Measurements from ENCODE around the gene CARMIL1.

The CARMIL1 gene

GRCh38 chr6:25388776-25389175 lies 109.6 kb downstream of the CARMIL1 start:
- Histone ChIP-seq H3K9me3 (ENCODE audit: control insufficient read depth in 2 of 2, low read length in 2 of 2) (no peaks in the 10 kb centered on the region), H3K36me3 (ENCODE audit: control insufficient read depth in 2 of 2, insufficient read depth in 2 of 2, low read length in 2 of 2) (no peaks in the 10 kb centered on the region), H3K4me3 (ENCODE audit: low read length in 2 of 2) (no peak overlapping the region), H3K4me1 (ENCODE audit: control insufficient read depth, insufficient read depth, low read length) (no peaks in the 10 kb centered on the region), H3K27me3 (ENCODE audit: control insufficient read depth in 1 of 2, insufficient read depth in 2 of 2, low read length in 2 of 2) (no peaks in the 10 kb centered on the region), H3K27ac (ENCODE audit: low read length) (no peak overlapping the region), H3K9ac (ENCODE audit: low read length in 2 of 2) (no peak overlapping the region)

- no peak overlapping the region for H3K4me3 ChIP-seq (ENCODE audit: low read length in 2 of 2)
- no peaks in the 10 kb centered on the region for H3K9me3 ChIP-seq (ENCODE audit: control insufficient read depth in 2 of 2, low read length in 2 of 2)
- H3K27ac ChIP-seq (ENCODE audit: low read length) = no peak overlapping the region
- no peak overlapping the region for H3K9ac ChIP-seq (ENCODE audit: low read length in 2 of 2)
- no peaks in the 10 kb centered on the region for H3K4me1 ChIP-seq (ENCODE audit: control insufficient read depth, insufficient read depth, low read length)
- H3K36me3 ChIP-seq (ENCODE audit: control insufficient read depth in 2 of 2, insufficient read depth in 2 of 2, low read length in 2 of 2) = no peaks in the 10 kb centered on the region
- no peaks in the 10 kb centered on the region for H3K27me3 ChIP-seq (ENCODE audit: control insufficient read depth in 1 of 2, insufficient read depth in 2 of 2, low read length in 2 of 2)
Measured at GRCh38 chr6:25389471-25389870, 110.3 kb downstream of the CARMIL1 start.

GRCh38 chr6:25392372-25392771 lies 113.2 kb downstream of the CARMIL1 start:
- H3K9ac ChIP-seq (ENCODE audit: low read length in 2 of 2) = no peak overlapping the region
- no peaks in the 10 kb centered on the region for H3K4me1 ChIP-seq (ENCODE audit: control insufficient read depth, insufficient read depth, low read length)
- H3K9me3 ChIP-seq (ENCODE audit: control insufficient read depth in 2 of 2, low read length in 2 of 2) = no peaks in the 10 kb centered on the region
- no peak overlapping the region for H3K27ac ChIP-seq (ENCODE audit: low read length)
- no peaks in the 10 kb centered on the region for H3K27me3 ChIP-seq (ENCODE audit: control insufficient read depth in 1 of 2, insufficient read depth in 2 of 2, low read length in 2 of 2)
- no peaks in the 10 kb centered on the region for H3K36me3 ChIP-seq (ENCODE audit: control insufficient read depth in 2 of 2, insufficient read depth in 2 of 2, low read length in 2 of 2)
- no peak overlapping the region for H3K4me3 ChIP-seq (ENCODE audit: low read length in 2 of 2)

DNA sequence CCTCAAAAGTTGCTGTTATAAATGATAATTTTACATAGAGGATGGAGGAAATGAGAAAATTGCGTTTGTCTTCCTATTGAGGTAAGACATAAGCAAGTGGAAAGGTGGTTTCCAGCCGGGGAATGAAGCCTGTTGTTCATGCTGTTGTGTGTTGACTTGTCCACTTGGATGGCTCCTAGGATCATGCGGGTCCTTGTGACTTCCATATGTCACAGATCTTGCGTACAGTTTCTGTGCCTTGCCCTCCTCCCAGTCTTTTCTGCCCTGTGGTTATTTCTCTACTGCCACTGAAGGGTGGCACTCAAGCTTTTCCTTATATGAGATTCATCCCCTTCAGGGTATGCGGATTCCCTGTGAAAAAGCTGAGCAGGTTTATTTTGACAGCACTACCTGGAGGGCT lies 116.6 kb downstream of the CARMIL1 start:
- H3K27me3 ChIP-seq (ENCODE audit: control insufficient read depth in 1 of 2, insufficient read depth in 2 of 2, low read length in 2 of 2) = no peaks in the 10 kb centered on the region
- H3K36me3 ChIP-seq (ENCODE audit: control insufficient read depth in 2 of 2, insufficient read depth in 2 of 2, low read length in 2 of 2) = no peaks in the 10 kb centered on the region
- H3K4me1 ChIP-seq (ENCODE audit: control insufficient read depth, insufficient read depth, low read length) = no peaks in the 10 kb centered on the region
- no peak overlapping the region for H3K27ac ChIP-seq (ENCODE audit: low read length)
- H3K4me3 ChIP-seq (ENCODE audit: low read length in 2 of 2) = no peak overlapping the region
- no peak overlapping the region for H3K9ac ChIP-seq (ENCODE audit: low read length in 2 of 2)
- H3K9me3 ChIP-seq (ENCODE audit: control insufficient read depth in 2 of 2, low read length in 2 of 2) = no peaks in the 10 kb centered on the region

DNA sequence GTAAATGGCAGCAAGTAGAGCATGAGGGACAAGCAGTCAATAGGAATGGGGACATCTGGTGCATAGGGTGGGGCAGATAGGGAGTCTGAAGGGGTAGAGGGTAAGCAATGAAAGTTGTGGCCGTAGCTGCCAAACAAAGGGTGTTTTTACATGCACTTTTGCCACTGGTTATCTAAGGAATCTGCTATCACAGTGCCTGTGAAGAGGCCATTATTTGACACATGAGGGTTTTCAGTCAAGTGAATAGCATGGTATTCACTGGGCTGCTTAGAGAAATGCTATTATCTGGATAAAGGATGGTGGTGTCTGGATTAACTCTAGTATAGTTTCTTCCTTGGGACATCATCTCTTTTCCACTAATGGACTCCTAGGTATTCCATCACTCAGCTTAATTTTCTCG lies 118.2 kb downstream of the CARMIL1 start:
- no peaks in the 10 kb centered on the region for H3K9me3 ChIP-seq (ENCODE audit: control insufficient read depth in 2 of 2, low read length in 2 of 2)
- no peaks in the 10 kb centered on the region for H3K27me3 ChIP-seq (ENCODE audit: control insufficient read depth in 1 of 2, insufficient read depth in 2 of 2, low read length in 2 of 2)
- H3K4me3 ChIP-seq (ENCODE audit: low read length in 2 of 2) = no peak overlapping the region
- H3K27ac ChIP-seq (ENCODE audit: low read length) = no peak overlapping the region
- H3K4me1 ChIP-seq (ENCODE audit: control insufficient read depth, insufficient read depth, low read length) = no peaks in the 10 kb centered on the region
- no peak overlapping the region for H3K9ac ChIP-seq (ENCODE audit: low read length in 2 of 2)
- no peaks in the 10 kb centered on the region for H3K36me3 ChIP-seq (ENCODE audit: control insufficient read depth in 2 of 2, insufficient read depth in 2 of 2, low read length in 2 of 2)

DNA sequence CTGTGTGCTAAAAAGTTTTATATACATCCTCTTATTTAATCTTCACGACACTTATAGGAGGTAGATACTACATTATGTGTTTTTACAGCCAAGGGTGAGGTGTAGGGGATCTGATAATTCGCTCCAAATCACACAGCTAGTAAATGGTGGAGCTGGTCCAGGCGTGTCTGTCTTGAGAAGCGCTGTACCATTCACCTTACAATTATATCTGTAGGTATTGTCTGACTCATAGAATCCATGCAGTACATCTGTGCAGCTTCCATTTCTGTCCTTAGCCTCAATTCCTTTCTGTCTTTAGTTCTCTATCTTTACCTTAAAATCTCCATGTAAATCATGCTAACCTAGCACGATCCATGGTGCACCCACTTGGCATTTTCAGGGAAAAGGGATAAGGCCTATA lies 120.7 kb downstream of the CARMIL1 start:
- H3K4me1 ChIP-seq (ENCODE audit: control insufficient read depth, insufficient read depth, low read length) = no peaks in the 10 kb centered on the region
- H3K36me3 ChIP-seq (ENCODE audit: control insufficient read depth in 2 of 2, insufficient read depth in 2 of 2, low read length in 2 of 2) = no peaks in the 10 kb centered on the region
- H3K27me3 ChIP-seq (ENCODE audit: control insufficient read depth in 1 of 2, insufficient read depth in 2 of 2, low read length in 2 of 2) = no peaks in the 10 kb centered on the region

GRCh38 chr6:25401711-25402110 lies 122.5 kb downstream of the CARMIL1 start:
- Histone ChIP-seq H3K9me3 (ENCODE audit: control insufficient read depth in 2 of 2, low read length in 2 of 2) (no peaks in the 10 kb centered on the region), H3K27me3 (ENCODE audit: control insufficient read depth in 1 of 2, insufficient read depth in 2 of 2, low read length in 2 of 2) (no peaks in the 10 kb centered on the region), H3K9ac (ENCODE audit: low read length in 2 of 2) (no peak overlapping the region), H3K36me3 (ENCODE audit: control insufficient read depth in 2 of 2, insufficient read depth in 2 of 2, low read length in 2 of 2) (no peaks in the 10 kb centered on the region), H3K4me1 (ENCODE audit: control insufficient read depth, insufficient read depth, low read length) (no peaks in the 10 kb centered on the region), H3K27ac (ENCODE audit: low read length) (no peak overlapping the region), H3K4me3 (ENCODE audit: low read length in 2 of 2) (no peak overlapping the region)

More for the DNA sequence above, 120.7 kb downstream of the CARMIL1 start:
- Histone ChIP-seq H3K9ac (ENCODE audit: low read length in 2 of 2) (no peak overlapping the region), H3K27ac (ENCODE audit: low read length) (no peak overlapping the region), H3K4me3 (ENCODE audit: low read length in 2 of 2) (no peak overlapping the region), H3K9me3 (ENCODE audit: control insufficient read depth in 2 of 2, low read length in 2 of 2) (no peaks in the 10 kb centered on the region)

DNA sequence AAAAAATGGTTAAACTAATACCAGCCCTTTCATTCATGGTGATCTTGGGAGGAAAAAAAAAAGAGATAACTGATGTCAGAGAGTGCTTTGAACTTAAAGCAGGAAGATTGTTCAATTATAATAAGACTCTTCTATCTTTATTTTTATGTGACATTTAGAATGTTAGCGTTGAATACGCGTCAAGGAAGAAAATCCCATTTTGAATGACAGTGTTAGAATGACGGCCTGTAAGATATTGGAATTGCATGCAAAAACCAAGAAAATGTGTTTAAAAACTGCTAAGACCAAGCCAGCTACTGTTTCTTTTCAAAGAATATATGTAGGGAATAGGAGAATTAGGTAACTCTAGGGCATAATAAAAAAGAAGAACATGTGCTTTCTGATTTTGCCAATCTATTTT lies 123.0 kb downstream of the CARMIL1 start:
- Histone ChIP-seq H3K9ac (ENCODE audit: low read length in 2 of 2) (no peak overlapping the region), H3K9me3 (ENCODE audit: control insufficient read depth in 2 of 2, low read length in 2 of 2) (no peaks in the 10 kb centered on the region), H3K4me1 (ENCODE audit: control insufficient read depth, insufficient read depth, low read length) (no peaks in the 10 kb centered on the region), H3K4me3 (ENCODE audit: low read length in 2 of 2) (no peak overlapping the region), H3K27ac (ENCODE audit: low read length) (no peak overlapping the region), H3K36me3 (ENCODE audit: control insufficient read depth in 2 of 2, insufficient read depth in 2 of 2, low read length in 2 of 2) (no peaks in the 10 kb centered on the region), H3K27me3 (ENCODE audit: control insufficient read depth in 1 of 2, insufficient read depth in 2 of 2, low read length in 2 of 2) (no peaks in the 10 kb centered on the region)

DNA sequence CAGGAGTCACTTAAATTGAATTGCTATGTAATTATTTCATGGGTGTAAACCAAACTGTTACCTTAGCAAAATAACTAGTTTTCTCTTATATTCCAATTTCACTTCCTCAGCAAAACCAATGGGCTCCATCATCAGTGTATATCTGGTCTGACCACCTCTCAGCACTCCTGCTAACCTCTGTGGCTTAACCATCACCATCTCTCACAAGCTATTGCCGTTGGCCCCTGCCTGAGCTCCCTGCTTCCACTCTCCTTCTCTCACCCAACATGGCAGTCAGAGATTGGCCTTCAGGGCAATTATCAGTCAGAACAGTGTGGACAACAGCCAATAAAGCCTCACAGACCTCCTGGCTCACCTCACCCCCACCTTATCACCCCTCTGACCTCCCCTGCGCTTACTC lies 124.0 kb downstream of the CARMIL1 start:
- no peaks in the 10 kb centered on the region for H3K36me3 ChIP-seq (ENCODE audit: control insufficient read depth in 2 of 2, insufficient read depth in 2 of 2, low read length in 2 of 2)
- no peaks in the 10 kb centered on the region for H3K4me1 ChIP-seq (ENCODE audit: control insufficient read depth, insufficient read depth, low read length)
- no peak overlapping the region for H3K27ac ChIP-seq (ENCODE audit: low read length)
- no peak overlapping the region for H3K4me3 ChIP-seq (ENCODE audit: low read length in 2 of 2)
- no peaks in the 10 kb centered on the region for H3K27me3 ChIP-seq (ENCODE audit: control insufficient read depth in 1 of 2, insufficient read depth in 2 of 2, low read length in 2 of 2)
- no peaks in the 10 kb centered on the region for H3K9me3 ChIP-seq (ENCODE audit: control insufficient read depth in 2 of 2, low read length in 2 of 2)
- H3K9ac ChIP-seq (ENCODE audit: low read length in 2 of 2) = no peak overlapping the region

- Histone ChIP-seq H3K27ac (ENCODE audit: low read length) (no peak overlapping the region), H3K9me3 (ENCODE audit: control insufficient read depth in 2 of 2, low read length in 2 of 2) (no peaks in the 10 kb centered on the region), H3K27me3 (ENCODE audit: control insufficient read depth in 1 of 2, insufficient read depth in 2 of 2, low read length in 2 of 2) (no peaks in the 10 kb centered on the region), H3K9ac (ENCODE audit: low read length in 2 of 2) (no peak overlapping the region), H3K4me1 (ENCODE audit: control insufficient read depth, insufficient read depth, low read length) (no peaks in the 10 kb centered on the region), H3K36me3 (ENCODE audit: control insufficient read depth in 2 of 2, insufficient read depth in 2 of 2, low read length in 2 of 2) (no peaks in the 10 kb centered on the region), H3K4me3 (ENCODE audit: low read length in 2 of 2) (no peak overlapping the region)
Measured at GRCh38 chr6:25404091-25404490, 124.9 kb downstream of the CARMIL1 start.

GRCh38 chr6:25404693-25405169 lies 125.6 kb downstream of the CARMIL1 start:
- H3K27ac ChIP-seq (ENCODE audit: low read length) = no peak overlapping the region
- no peaks in the 10 kb centered on the region for H3K27me3 ChIP-seq (ENCODE audit: control insufficient read depth in 1 of 2, insufficient read depth in 2 of 2, low read length in 2 of 2)
- no peaks in the 10 kb centered on the region for H3K4me1 ChIP-seq (ENCODE audit: control insufficient read depth, insufficient read depth, low read length)
- no peaks in the 10 kb centered on the region for H3K36me3 ChIP-seq (ENCODE audit: control insufficient read depth in 2 of 2, insufficient read depth in 2 of 2, low read length in 2 of 2)
- no peaks in the 10 kb centered on the region for H3K9me3 ChIP-seq (ENCODE audit: control insufficient read depth in 2 of 2, low read length in 2 of 2)
- no peak overlapping the region for H3K9ac ChIP-seq (ENCODE audit: low read length in 2 of 2)
- H3K4me3 ChIP-seq (ENCODE audit: low read length in 2 of 2) = peak overlapping the region in 1 of 2 donors; percentile 10
